Brain microvascular endothelial cell (primary cell): ENCODE results near the gene DIP2A.

ENCODE experiments used
- DNase-seq: peaks from one replicate; pipeline ENCODE4 v3.0.0-alpha.2; 2020
- H3K27ac ChIP-seq: fragments of 250-450 bp; sonication (Bioruptor Pico); 2 replicates; pipeline ENCODE4 v1.5.1; 2020; ENCODE audit warnings: mild to moderate bottlenecking, moderate library complexity
- H3K27me3 ChIP-seq: fragments of 250-450 bp; sonication (Bioruptor Pico); replicated peaks from 2 replicates; pipeline ENCODE4 v1.5.1; 2020; ENCODE audit warnings: mild to moderate bottlenecking
- H3K36me3 ChIP-seq: fragments of 250-450 bp; sonication (Bioruptor Pico); replicated peaks from 2 replicates; pipeline ENCODE4 v1.5.1; 2020; ENCODE audit warnings: mild to moderate bottlenecking
- H3K4me3 ChIP-seq: 2 replicates; pipeline ENCODE4 v1.5.1; 2011; ENCODE audit warnings: low read depth, mild to moderate bottlenecking, control low read depth, low read length, moderate library complexity
- in situ Hi-C: cut with HindIII; loops from 2 replicates; pipeline ENCODE4 v1.10.0; 2017; ENCODE audit warnings: low sequenced_read_pairs, low pct_ligation_motif_present
- TF ChIP-seq, protein P1 (sequence below): IDR thresholded peaks from 2 replicates; pipeline ENCODE4 v1.5.1; 2011; ENCODE audit warnings: low read depth, mild to moderate bottlenecking, moderate library complexity, low read length, control low read depth, inconsistent platforms; ENCODE audit errors: missing control alignments

The DIP2A gene

DNA sequence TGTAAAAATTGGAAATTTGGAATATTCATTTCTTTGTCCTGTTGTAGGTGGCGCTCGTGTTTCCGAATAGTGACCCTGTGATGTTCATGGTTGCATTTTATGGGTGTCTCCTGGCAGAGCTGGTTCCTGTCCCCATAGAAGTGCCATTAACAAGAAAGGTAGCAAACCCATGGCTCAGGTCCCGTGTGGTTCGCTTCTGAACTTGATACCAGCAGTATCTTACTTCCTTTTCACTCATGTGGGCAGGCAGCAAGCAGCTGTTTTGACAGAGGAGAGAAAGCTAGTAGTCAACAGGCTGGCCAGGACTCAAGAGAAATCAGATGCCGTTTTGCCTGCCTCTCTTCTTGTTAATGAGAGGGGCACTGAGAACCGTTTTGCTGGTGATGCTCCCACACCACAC is 73.4 kb downstream of the DIP2A start:
- H3K4me3 ChIP-seq: no peak overlapping the region
- in situ Hi-C loops: no loop called here
- no peak for DNase-seq
- TF ChIP-seq, protein P1, sequence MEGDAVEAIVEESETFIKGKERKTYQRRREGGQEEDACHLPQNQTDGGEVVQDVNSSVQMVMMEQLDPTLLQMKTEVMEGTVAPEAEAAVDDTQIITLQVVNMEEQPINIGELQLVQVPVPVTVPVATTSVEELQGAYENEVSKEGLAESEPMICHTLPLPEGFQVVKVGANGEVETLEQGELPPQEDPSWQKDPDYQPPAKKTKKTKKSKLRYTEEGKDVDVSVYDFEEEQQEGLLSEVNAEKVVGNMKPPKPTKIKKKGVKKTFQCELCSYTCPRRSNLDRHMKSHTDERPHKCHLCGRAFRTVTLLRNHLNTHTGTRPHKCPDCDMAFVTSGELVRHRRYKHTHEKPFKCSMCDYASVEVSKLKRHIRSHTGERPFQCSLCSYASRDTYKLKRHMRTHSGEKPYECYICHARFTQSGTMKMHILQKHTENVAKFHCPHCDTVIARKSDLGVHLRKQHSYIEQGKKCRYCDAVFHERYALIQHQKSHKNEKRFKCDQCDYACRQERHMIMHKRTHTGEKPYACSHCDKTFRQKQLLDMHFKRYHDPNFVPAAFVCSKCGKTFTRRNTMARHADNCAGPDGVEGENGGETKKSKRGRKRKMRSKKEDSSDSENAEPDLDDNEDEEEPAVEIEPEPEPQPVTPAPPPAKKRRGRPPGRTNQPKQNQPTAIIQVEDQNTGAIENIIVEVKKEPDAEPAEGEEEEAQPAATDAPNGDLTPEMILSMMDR: no peak
- H3K36me3 ChIP-seq: peaks cover 16% of the 10 kb centered on the region
- no peaks in the 10 kb centered on the region for H3K27me3 ChIP-seq
- no peak overlapping the region for H3K27ac ChIP-seq

DNA sequence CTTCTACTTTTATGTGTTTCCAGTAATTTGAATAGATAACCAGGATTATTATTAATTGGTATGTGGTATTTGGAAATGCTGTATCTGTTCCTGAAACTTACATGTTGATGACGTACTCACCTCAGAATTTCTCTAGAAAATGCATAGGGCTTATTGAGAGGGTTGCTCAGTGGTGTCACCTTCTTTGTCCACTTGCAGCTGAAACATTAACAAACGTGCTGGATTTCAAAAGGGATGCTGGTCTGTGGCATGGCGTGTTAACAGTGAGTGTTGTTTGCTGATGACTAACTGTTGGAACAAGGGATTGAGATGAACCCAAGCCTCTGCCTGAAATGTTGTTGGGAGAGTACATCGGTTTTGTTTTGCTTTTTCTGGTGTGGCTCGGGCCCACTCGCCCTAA is 78.3 kb downstream of the DIP2A start:
- no peak overlapping the region for H3K4me3 ChIP-seq
- in situ Hi-C loops: no loop called here
- H3K36me3 ChIP-seq: peaks cover 55% of the 10 kb centered on the region
- H3K27ac ChIP-seq: no peak overlapping the region
- H3K27me3 ChIP-seq: no peaks in the 10 kb centered on the region
- DNase-seq: no peak
- TF ChIP-seq, protein P1: no peak

DNA sequence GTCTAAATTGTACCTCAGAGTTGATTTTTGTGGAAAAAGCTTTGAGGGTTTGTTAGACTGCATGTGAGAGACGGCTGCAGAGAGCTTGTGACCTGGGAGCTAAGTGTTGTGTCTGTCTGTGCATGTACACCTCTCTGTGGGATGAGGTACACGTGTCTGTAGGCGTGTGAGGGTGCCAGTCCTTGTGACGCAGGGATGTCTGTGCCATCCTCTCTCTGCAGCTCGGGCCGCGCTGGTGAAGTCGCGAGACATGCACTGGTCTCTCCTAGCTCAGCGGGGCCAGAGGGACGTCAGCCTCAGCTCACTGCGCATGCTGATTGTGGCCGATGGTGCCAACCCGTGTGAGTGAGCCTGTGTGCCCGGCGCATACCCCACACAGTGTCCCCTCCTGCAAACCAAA is 79.6 kb downstream of the DIP2A start:
- H3K27me3 ChIP-seq: no peaks in the 10 kb centered on the region
- H3K4me3 ChIP-seq: no peak overlapping the region
- peaks cover 54% of the 10 kb centered on the region for H3K36me3 ChIP-seq
- TF ChIP-seq, protein P1: no peak
- DNase-seq: no peak
- in situ Hi-C loops: no loop called here
- H3K27ac ChIP-seq: no peak overlapping the region

DNA sequence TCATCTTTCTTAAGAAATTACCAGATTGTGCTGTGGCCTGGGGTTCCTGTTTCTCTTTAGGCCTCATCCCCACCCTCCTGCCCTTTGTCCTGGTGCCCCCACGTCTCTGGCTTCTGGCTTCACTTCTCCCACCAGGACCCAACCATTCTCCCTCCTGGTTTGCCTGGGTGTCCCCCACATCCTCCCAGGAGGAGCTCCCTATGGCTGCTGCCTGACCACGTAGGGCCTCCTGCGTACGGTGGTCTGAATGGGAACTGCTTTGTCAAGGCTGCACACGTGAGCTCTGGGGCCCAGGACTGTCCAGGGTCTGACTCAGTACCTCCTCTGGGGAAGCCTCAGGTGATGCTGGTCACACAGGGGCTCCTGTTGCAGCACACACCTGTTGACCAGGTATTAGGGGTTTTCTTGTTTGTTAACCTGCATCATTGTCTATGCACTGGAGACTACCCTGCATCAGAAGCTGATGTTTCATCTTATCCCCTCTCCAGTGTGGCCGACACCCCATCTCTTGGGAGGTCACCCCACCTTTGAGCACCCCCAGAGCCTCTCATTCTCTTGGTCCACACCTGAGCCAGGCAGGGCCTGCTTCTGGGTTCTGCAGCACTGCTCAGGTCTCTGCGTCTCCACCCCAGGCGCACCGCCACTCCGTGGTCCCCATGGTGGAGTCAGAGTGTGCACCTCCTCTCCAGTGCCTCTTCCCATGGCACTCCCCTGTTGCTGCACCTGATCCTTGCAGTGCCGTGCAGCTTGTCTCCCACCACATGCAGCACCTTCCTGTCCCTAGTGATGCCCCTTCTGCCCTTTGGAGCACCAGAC is 80.4 kb downstream of the DIP2A start:
- in situ Hi-C loops: no loop called here
- Histone ChIP-seq H3K36me3 (peaks cover 57% of the 10 kb centered on the region), H3K27me3 (no peaks in the 10 kb centered on the region), H3K4me3 (no peak overlapping the region), H3K27ac (no peak overlapping the region)
- TF ChIP-seq, protein P1: no peak
- DNase-seq: no peak

DNA sequence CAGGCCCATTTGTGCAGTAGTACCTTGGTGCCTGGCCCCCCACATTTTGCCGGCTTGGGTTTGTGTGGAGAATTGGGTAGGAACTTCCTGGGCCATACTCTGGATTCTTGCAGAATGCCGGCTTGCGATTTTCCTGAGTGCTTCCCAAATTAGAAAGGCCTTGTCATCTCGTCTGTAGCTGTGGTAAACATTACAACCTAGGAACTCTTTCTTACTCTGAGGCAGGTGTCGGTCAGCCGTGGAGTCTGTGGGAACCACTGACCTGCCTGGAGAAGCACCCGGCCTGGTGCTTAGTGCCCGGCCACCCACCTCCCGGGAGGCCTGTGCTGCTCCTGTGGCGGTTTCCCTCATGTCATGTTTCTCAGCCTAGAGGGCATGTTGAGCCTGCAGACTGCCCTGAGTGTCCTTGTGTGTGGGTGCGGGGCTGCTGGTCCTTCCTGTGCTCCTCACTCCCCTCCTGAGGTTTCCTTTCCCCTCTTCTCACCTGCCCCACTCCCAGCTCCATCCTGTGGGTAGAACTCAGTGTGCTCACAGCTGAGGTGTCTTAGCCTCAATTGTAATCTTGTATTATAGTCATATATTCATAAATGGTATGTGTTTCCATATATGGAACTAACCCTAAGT is 81.5 kb downstream of the DIP2A start:
- DNase-seq: no peak
- TF ChIP-seq, protein P1: no peak

More for the DNA sequence above, 81.5 kb downstream of the DIP2A start:
- no peaks in the 10 kb centered on the region for H3K27me3 ChIP-seq
- in situ Hi-C loops: no loop called here
- H3K36me3 ChIP-seq: peaks cover 53% of the 10 kb centered on the region
- no peak overlapping the region for H3K4me3 ChIP-seq
- no peak overlapping the region for H3K27ac ChIP-seq
